Right ventricle myocardium inferior (tissue), 1 donor: ENCODE data around the gene PLAGL2. TPM values are rescaled to one million over a fixed set of nuclear protein-coding genes. Genes with fewer than 3 reads are reported as not detected.

Experiments used
- ATAC-seq: fragments of 200-7000 bp; cut with Tn5 transposase; one replicate; pipeline ENCODE4 v1.9.1; 2020; ENCODE audit warnings: mild to moderate bottlenecking, moderate library complexity
- DNase-seq: peaks from one replicate; pipeline ENCODE4 v3.0.0; 2021; ENCODE audit errors: missing footprints
- intact Hi-C: fragments of 100-400 bp; cut with DNase I; formaldehyde crosslinking; loops from one replicate; pipeline ENCODE4 v1.11.0; 2022
- total RNA-seq: library from RNA; stranded (reverse); fragmentation: NEBNext Ultra II Directional; extraction: Animal tissue kit (Norgen Biotek cat#: 25700); gene quantifications from one replicate; pipeline ENCODE4 v1.2.1, GENCODE V29; 2021
- donor health status: DM: no; HTN: yes; CAD: no; lungs with severe emphysema.

Gene PLAGL2
- total RNA-seq, 1 donor from 2014 or later = 6.0 TPM

GRCh38 chr20:32160341-32160740 lies 47.2 kb downstream of the PLAGL2 start:
- DNase-seq = no peak
- no peak for ATAC-seq
- intact Hi-C loops = no loop called here

GRCh38 chr20:32159766-32160221 lies 47.7 kb downstream of the PLAGL2 start:
- no peak for ATAC-seq
- no peak for DNase-seq
- intact Hi-C loops = no loop called here

GRCh38 chr20:32158943-32159660 lies 48.4 kb downstream of the PLAGL2 start:
- DNase-seq (no peak), ATAC-seq (no peak)
- intact Hi-C loops = no loop called here

- DNase-seq = no peak
- intact Hi-C loops = no loop called here
- ATAC-seq = no peak
These were observed 49.2 kb downstream of the PLAGL2 start for GRCh38 chr20:32158351-32158750.

- intact Hi-C loops = no loop called here
- ATAC-seq = no peak
These were observed 49.9 kb downstream of the PLAGL2 start for GRCh38 chr20:32157611-32158010.

GRCh38 chr20:32155017-32155981 lies 52.2 kb downstream of the PLAGL2 start:
- DNase-seq (peak; percentile 91), ATAC-seq (peak; percentile 90)
- intact Hi-C loops = no loop called here

More at GRCh38 chr20:32157611-32158010, 49.9 kb downstream of the PLAGL2 start:
- no peak for DNase-seq

- no peak for DNase-seq
These were observed 53.8 kb downstream of the PLAGL2 start for GRCh38 chr20:32153771-32154170.

GRCh38 chr20:32153156-32153665 lies 54.3 kb downstream of the PLAGL2 start:
- intact Hi-C loops = no loop called here
- no peak for DNase-seq
- ATAC-seq = no peak

More at GRCh38 chr20:32153771-32154170, 53.8 kb downstream of the PLAGL2 start:
- intact Hi-C loops = no loop called here
- no peak for ATAC-seq

- ATAC-seq = no peak
- no peak for DNase-seq
- intact Hi-C loops = no loop called here
These were observed 55.0 kb downstream of the PLAGL2 start for GRCh38 chr20:32152421-32153155.

GRCh38 chr20:32150291-32150848 lies 57.2 kb downstream of the PLAGL2 start:
- ATAC-seq (no peak), DNase-seq (no peak)
- intact Hi-C loops = no loop called here

GRCh38 chr20:32149566-32150170 lies 57.9 kb downstream of the PLAGL2 start:
- DNase-seq (no peak), ATAC-seq (no peak)
- intact Hi-C loops = no loop called here

GRCh38 chr20:32144898-32145662 lies 62.5 kb downstream of the PLAGL2 start:
- DNase-seq (no peak), ATAC-seq (no peak)
- intact Hi-C loops = no loop called here

GRCh38 chr20:32142991-32143390 lies 64.6 kb downstream of the PLAGL2 start:
- no peak for DNase-seq
- no peak for ATAC-seq
- intact Hi-C loops = no loop called here

Other genes starting within 250 kb of the PLAGL2 start
- gene XKR7, start 239.6 kb downstream of the PLAGL2 start, total RNA-seq = not detected
- 10.3 TPM for gene CCM2L, start 197.3 kb downstream of the PLAGL2 start, total RNA-seq
- gene HCK, start 155.5 kb downstream of the PLAGL2 start, total RNA-seq = 7.0 TPM
- gene TM9SF4, start 98.0 kb downstream of the PLAGL2 start, total RNA-seq = 25.3 TPM
- 24.5 TPM for gene POFUT1, start 137 bp upstream of the PLAGL2 start, total RNA-seq
- 9.6 TPM for gene KIF3B, start 69.9 kb upstream of the PLAGL2 start, total RNA-seq
- 23.1 TPM for gene ASXL1, start 150.6 kb upstream of the PLAGL2 start, total RNA-seq